ENCODE results near the gene ZSCAN10.

Gene ZSCAN10

DNA sequence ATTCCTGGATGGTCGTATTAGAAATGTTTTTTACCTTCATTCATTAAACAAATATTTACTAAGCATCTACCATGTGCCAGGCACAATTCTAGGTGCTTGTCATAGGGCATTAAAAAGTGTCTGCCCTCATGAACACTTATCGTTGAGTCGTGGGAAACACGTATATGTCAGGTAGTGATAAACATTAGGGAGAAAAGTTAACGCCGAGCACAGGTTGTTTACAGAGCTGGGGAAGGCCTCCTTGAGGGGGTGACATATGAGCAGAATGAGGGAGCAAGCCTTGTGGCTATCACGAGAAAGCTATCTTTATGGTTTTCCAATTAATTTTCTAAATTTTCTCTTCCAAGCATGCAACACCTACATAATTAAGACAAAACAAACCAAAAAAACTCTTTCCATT lies 34.8 kb upstream of the ZSCAN10 start:
- no peak for DNase-seq

DNA sequence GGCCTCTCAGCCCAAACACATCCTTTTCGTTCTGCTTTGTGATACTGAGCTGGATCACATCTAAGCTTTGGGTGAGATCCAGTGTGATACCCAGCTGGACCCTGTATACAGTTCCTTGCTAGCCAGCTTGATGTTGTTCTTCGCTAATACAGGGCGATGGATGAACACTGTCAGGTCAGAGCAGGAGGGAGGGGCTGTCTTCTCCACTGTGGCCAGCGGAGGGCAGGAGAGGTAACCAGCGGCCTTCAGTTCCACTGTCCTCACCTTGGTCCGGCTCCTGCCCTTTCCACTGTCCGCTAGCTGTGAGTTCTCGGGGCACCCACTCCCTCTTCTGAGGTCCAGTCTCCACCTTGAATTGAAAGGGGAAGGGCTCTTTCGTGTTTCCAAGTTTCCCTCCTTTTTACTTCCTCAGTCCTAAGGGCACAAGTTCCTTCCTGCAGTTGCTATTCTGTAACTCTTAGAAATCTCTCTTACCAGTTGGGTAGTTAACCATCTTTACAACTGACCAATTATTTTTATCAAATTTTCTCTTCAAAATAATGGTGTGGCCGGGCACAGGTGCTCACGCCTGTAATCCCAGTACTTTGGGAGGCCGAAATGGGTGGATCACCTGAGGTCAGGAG lies 32.8 kb upstream of the ZSCAN10 start:
- peak; percentile 32 for DNase-seq

DNA sequence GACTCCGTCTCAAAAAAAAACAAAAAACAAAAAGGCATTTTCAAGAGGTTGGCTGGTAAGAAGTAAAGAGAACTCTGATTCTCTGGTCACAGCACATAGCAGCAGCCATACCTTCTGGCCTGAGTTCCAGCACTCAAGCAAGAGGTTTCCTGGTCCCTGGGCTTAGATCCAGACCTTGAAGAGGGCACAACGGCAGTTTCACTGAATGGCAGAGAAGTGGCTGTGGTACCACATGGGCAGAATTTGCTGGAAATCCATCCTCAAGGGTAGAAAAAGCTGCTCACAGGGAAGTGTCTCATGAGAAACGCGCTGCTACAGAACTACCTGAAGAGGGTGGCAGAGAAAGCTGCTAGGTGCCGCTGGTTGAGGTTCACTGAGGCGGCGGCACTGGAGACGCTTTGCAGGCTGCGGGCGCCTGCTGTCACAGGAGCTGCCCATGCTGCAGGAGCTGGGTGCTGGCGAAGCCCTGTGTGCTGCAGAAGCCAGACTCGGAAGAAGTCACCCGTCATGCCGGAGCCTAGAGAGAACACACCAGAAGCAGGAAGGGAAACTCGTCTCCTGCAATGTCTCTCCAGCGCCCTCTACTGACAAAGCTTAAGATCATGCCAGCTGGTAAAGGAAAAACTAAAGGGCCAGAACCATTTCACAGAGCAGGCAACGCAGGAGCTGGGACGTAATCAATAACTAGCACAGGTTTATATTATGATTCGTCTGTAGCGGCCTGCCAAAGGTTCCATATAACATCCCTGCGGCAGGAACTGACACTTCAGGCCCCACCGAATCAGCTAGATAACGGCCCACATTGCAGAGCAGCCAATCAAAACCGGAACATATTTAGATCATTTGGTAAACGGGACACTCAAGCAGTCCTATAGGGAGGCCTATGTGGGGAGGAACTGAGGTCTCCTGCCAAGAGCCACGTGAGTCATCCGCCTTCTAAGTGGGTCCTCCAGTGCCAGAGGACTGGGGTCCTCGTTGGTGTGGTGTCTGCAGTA lies 30.3 kb upstream of the ZSCAN10 start:
- peak; percentile 54 for DNase-seq

DNA sequence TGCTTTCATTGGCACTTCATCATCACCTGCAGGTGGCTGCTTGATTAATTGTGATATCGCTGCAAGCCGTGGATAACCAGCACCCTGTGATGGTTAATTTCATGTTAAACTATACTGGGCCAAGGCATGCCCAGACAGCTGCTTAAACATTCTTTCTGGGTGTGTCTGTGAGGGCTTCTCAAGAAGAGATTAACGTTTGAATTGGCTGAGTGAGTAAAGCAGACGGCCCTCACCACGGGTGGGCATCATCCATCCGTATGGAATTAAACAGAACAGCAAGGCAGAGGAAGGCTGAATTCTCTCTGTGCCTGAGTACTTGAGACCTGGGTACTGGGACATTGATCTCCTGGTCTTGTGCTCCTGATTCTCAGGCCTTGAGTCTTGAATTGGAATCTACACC lies 28.7 kb upstream of the ZSCAN10 start:
- no peak for DNase-seq

DNA sequence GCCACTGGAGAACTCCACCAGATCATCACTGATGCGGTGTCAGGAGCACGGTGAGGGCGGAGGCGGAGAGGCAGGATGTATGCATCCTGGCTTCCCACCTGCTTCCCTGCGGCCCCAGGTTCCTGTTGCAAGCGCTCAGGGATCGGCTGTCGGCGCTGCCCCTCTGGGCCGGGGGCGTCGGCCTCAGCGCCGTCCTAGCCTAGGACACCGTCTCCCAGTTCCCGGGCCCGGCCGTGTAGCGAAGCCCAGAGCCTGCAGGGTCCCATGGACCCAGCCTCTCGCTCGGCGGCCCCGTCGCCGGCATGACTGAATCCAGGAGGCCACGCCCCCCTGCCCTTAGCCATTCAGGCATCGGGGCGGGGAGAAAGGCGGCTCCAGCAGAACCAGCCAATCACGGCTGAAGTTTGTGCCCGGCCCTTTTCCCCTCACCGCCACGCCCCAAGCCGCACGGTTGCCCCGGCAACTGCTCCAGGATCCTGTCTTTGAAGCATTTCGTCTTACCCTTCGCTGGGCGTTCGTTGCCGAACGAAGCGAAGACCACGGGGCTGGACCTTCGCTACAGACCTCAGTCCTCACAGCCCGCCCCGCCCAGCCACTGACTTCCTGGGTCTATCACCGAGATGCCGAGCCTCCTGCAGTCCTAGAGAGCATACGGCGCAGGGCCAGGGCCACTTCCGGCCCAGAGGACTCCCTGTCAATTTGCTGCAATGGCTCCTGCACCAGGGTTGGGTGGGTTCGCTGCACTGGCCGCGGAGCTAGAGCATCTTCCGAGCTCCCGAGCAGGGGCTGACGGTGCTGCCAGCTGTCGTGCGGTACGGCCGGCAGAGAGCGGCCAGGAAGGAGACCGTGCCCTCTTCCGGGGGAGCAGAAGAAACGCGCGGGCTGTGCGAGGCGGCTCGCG lies 25.1 kb upstream of the ZSCAN10 start:
- DNase-seq, result peak; percentile 97

DNA sequence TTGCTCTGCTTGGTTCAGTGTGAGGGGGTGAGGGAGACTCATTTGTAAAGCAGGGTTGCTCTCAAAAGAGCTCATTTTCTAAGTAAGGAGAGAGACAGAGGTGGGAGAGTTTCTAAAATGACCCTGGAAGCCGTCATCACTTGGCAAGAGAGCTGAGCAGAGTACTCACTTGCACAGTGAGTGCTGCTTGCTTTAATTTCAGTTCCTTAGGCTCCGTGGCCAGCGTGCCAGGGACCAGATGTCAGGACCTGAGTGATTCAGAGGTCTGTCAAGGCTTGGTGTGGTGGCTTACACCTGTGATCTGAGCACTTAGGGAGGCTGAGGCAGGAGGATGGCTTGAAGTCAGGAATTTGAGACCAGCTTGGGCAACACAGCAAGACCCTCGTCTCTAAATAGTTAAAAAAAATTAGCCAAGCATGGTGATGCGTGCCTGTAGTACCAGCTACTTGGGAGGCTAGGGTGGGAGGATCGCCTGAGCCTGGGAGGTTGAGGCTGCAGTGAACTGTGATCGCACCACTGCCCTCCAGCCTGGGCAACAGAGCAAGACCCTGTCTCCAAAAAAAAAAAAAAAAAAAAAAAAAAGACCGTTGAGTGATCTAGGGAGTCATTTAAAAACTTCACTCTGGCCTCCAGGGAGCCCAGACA lies 24.0 kb upstream of the ZSCAN10 start:
- no peak for DNase-seq

DNA sequence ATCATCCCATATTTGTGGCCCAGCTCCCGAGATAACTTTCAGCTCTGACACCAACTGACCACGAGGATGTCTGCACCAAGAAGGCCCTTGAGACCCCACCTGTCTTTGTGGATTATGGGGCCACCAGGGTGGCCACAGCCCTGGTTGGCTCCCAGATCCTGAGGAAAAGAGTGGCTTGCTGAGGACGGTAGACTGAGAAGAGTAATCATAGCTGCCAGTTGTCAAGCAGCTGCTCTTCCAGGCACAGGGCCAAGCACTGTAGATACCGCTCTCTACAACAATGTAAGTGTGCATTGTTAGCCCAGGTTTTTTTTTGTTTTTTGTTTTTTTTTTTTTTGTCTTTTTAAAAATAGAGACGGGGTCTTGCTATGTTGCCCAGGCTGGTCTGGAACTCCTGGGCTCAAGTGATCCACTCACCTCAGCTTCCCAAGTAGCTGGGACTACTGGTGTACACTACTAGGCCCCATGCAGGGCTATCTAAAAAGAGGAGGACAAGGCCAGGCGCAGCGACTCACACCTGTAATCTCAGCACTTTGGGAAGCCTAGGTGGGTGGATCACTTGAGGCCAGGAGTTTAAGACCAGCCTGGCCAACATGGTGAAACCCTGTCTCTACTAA lies 22.9 kb upstream of the ZSCAN10 start:
- no peak for DNase-seq

DNA sequence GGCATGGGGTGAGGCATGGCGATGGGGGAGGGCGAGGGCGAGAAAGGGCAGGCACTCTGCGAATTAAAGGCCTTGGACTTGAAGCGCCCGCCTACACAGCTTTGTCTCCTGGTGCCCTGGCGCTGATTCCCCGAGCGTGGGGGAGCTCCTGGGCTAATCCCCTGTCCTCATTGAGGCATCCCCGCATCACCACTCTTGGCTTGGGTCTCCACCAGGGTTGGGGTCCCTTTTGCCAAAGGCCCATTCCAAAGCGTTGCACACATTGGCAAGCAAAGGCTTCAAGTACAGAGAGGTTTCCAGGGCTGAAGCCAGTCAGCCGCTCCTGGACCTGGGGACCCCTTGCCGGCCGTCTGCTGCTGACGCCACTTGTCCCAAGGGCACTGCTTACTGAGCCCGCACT lies 21.3 kb upstream of the ZSCAN10 start:
- no peak for DNase-seq

DNA sequence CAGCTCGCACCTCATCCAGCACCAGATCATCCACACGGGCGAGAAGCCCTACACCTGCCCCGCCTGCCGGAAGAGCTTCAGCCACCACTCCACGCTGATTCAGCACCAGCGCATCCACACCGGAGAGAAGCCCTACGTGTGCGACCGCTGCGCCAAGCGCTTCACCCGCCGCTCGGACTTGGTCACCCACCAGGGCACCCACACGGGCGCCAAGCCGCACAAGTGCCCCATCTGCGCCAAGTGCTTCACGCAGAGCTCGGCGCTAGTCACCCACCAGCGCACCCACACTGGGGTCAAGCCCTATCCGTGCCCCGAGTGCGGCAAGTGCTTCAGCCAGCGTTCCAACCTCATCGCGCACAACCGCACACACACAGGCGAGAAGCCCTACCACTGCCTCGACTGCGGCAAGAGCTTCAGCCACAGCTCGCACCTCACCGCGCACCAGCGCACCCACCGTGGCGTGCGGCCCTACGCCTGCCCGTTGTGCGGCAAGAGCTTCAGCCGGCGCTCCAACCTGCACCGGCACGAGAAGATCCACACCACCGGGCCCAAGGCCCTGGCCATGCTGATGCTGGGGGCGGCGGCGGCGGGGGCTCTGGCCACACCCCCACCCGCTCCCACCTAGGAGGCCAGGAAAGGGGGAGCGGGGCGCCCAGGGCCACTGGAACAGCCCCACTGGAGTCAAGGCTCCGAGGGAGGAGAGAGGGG lies 20.8 kb upstream of the ZSCAN10 start:
- DNase-seq, result no peak

DNA sequence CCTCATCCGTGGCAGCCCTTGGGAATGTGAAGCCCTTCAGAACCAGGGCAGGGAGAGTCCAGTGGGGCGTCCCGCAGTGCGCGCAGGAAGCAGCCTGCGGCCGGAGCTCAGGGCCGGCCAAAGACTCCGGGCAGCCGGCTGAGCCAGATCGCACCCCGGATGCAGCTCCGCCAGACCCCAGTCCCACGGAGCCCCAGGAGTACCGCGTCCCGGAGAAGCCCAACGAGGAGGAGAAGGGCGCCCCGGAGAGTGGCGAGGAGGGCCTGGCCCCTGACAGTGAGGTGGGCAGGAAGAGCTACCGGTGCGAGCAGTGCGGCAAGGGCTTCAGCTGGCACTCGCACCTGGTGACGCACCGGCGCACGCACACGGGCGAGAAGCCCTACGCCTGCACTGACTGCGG lies 20.2 kb upstream of the ZSCAN10 start:
- DNase-seq, result no peak

DNA sequence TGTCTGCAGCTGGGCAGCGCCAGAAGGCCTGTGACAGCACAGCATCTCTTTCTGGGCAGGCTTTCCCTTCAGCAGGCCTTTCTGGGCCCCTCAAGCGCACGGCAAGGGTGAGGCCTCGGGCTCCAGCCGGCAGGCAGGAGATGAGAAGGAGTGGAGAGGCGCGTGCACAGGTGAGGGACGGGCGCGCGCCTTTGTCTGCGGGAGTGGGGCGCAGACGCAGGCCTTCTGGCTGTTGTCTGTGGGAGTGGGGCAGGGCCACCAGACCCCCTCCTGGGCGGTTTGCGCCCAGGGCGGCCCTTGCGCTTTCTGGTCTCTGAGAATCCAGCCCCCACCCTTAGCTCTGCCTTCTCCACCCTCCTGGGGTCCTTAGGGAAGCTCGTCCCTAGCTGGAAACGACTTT lies 19.8 kb upstream of the ZSCAN10 start:
- no peak for DNase-seq

DNA sequence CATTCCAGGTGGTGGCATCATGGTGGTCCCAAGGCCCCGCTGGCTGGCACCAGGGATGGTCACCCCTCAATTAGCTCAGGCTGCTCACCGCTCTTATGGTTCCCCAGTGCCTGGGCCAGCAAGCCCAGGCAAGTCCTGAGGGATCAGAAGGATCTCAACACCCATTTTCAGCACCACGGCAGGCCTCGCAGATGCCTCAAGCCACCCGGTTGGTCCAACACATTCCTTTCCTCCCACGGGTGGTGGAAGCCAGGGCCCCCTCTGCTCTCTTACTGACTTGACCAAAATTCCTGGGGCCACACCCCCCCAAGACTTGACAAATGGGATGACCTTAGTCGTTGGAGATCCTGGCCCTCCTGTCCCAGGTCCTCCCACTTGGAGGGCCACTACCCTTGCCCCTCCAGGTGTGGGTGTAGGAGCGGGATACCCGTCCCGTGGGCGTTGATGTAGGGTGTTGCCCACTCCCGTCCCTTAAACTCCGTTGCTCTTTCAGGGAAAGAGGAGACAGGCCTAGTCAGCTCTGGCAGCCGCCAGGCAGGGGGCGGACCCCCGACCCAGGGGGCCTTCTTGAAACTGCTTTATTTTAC lies 19.2 kb upstream of the ZSCAN10 start:
- no peak for DNase-seq

DNA sequence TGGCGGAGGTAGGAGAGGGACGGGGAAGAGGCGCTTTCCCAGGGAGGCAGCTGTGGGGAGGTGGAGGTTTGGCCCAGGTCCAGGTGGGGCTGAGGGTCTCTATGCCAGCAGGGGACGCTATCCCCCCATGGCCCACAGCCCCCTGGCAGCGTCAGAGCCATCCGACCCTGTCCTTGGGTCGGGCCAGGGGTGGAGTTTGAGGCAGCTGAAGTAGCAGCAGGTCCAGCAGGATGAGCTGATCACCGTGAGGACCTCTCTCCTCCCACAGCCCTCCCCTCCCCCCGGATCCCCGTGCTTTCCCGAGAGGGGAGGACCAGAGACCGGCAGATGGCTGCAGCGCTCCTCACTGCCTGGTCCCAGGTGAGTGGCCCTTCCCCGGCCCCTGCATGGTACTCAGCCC lies 16.5 kb upstream of the ZSCAN10 start:
- no peak for DNase-seq

DNA sequence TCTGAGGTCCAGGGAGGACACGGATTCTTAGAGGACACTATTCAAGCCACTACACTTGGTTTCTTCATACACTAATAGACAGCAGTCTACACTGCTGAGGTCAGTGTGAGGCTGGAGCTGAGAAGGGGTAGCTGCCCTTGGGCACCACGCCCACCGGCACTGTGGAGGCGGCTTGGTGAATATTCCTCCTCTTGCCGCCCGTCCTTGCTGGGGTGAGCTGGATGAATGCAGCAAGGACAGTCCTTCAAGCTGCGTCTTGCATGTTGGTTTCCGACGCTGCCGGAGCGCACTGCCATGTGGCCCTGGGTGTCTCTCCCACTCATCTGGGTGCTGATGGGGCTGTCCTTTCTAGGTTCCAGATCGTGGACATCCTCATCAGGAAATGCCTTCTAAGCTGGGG lies 15.9 kb upstream of the ZSCAN10 start:
- no peak for DNase-seq

DNA sequence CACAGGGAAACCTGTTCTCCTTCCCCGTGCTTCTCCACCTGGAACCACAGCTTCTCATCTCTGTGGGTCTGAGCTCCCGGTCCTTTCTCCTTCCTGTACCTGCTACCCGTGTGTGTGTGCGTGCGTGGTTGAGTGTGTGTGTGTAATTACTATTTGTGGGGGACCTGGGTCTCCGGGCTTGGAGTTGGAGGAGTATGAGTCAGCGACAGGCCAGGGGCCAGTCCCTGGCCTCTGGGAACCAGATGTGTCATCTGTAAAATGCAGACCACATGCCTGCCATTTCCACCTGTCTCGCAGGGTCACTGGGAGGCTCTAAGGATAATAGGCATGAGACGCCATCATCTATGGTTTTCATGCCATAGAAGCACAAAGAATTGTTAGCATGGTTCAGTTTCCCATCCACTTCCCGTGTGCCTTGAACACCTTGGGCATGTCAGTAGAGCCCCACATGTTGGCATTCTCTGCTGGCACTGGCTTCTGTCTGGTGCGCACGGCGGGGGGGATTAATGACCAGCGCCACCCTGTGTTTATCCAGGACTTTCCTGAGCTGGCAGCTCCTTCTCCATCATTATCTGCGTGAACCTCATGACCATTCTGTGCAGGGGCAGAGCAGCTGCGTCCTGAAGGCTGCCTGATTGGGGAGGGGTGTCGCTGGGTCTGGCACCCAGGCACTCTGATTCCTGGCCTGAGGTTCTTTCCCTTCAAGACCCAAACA lies 14.8 kb upstream of the ZSCAN10 start:
- DNase-seq, result no peak

DNA sequence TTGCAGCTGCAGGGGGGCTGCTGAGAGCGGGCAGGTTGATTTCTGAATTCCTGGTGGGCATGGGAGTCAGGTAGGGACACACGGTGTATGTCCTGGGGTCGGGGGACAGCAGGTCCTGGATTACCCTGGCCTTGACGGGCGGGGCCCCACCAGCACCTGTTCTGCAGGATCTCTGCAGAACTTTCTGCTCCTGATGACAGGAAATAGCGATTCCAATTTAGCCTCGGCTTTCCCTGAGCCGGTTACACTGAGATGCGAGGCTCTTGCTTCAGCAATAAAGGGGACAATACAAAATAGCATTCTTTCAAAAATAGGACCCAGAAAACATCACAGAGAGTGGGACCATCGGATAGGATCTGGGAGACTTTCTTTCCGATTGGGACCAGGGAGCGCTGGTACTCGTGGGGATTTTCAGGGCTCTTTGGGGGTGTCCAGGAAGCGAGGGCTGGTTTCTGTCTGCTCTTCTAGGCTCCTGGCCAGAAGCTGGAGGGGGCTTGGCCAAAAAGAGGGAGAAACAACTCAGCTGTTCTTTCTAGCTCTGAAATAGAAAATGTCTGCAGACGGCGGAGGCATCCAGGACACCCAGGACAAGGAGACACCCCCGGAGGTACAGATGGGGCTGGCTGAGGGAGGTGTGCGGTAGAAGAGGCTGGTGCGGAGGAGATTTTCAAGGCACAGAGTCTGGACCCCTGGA lies 13.9 kb upstream of the ZSCAN10 start:
- DNase-seq, result no peak

DNA sequence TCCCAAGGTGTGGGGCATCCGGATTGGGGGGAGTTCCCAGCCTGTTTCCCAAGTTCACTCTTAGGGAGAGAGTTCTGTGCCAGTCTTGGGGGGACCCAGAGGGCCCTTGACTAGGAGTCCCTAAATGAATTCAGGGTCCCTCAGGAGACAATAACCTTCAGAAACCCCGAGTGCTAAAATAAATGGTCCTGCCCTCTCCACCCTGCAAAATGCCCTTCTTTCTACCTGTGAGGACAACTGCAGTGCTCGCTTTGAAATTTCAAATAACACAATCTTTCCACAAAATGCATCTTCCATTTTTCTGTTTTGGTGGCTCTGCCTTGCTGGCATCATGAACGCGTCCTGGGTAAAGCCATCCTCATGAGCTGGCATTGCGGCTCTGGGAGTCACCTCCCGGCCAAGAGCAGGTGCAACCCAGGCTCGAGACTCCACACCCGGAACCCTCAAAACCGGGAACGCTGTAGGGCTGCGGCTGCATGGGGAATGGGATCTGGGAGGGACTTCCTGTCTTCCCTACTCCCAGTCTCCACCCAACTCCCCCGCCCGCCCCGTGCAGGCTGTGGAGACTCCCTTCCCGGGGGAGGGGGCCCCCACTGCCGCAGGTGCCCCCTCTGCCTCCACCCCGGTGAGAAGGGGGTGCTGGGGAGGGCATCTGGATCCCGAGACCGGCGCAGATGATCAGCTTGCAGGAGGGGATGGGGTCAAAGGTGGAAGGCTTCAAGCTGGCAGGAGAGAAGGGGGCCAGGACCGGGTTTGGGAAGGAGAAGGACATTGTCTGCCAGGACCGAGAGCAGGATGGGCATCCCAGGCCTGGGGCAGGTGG lies 13.2 kb upstream of the ZSCAN10 start, which contains the start of gene ZNF205:
Gene ZNF205, plus strand, starts transcription at position 529 of the 823 bp plus-strand sequence. CDS start 845 bp downstream, outside the sequence.
- DNase-seq, result no peak

DNA sequence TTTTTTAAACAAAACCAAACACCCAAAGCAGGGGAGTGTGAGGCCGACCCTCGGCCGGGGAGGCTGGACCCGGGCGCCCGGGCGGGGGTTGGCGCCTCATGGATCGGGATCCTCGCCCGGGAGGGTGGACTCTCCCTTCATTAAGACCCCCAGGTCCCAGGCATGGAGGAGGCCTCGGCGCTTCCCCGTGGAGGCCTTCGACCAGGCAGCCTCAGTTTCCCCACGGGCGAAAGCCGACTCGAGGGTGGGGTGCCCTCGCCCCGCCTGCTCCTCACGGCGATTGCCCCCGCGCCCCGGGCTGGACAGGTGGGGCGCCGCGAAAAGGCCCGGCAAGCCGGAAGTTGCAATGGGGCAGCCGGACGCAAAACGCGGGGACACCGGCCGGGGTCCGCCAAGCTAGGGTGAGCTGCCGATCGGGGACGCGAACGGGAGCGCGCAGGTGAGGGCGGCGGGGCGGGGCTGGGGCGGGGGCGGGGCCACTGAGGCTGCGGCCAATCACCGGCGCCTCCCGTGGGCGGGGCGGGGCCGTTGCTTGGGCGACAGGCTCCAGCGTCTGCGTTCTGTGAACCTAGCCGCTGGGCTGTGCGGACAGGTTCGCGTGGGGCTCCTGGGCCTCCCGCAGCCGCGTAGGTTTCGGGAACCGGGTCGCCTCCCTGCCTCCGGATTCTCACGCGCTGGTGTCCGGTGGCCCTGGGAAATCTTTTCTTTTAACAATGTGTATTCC lies 7.3 kb upstream of the ZSCAN10 start:
- peak; percentile 87 for DNase-seq

Measured in stimulated activated CD4-positive, alpha-beta T cell treated with anti-CD3 and anti-CD28 coated beads, Interleukin-12 subunit alpha, Interleukin-12 subunit beta, amount 100 ng/mL, for 4 hours (primary cell).